GM19452 (cell line): ENCODE measurements around the gene C5orf15.

Experiments
- ATAC-seq: cut with Tn5 transposase; IDR thresholded peaks from one replicate; pipeline ENCODE4 v1.9.1; 2021; ENCODE audit not compliant: unreplicated experiment

The C5orf15 gene

DNA sequence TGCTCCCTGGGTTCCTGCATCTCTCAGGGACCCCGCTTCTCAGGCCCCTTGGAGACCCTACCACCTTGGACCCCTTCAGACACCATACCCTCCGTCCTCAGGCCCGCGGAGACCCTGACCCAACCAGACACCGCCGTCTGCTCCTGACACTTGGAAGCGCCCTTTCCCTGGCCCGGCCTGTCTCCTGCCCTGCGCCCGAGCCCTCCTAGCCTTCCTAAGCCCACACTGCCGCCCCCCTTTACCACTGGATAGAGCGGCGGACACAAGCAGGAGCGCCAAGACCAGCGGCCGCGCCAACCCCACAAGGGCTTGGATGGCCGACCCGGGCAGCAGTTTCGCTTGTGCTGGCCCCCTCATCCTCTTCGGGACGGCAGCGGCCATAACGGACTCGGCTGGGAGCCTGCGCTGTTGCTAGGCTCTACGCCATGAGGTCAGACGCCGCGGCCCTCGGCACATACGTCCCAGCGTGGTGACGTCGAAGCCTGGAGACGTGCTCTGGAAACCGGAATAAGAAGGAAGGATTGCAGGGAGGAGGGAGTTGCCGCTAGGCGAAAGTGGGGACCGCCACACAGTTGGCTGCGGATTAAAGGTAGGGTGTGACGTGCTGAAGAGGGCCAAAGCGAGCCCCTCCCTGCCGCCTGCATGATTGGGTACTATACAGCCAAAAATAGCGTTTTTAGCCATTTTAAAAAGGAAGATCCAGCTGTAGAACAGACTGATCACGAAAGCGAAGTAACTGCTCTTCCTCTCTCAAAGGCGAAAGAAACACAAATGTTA lies at the start of gene C5orf15:
TSS of gene C5orf15 (minus strand) at position 422 of the 777 bp plus-strand sequence. CDS start at position 381, 41 bp downstream.
- ATAC-seq: peak; percentile 95

DNA sequence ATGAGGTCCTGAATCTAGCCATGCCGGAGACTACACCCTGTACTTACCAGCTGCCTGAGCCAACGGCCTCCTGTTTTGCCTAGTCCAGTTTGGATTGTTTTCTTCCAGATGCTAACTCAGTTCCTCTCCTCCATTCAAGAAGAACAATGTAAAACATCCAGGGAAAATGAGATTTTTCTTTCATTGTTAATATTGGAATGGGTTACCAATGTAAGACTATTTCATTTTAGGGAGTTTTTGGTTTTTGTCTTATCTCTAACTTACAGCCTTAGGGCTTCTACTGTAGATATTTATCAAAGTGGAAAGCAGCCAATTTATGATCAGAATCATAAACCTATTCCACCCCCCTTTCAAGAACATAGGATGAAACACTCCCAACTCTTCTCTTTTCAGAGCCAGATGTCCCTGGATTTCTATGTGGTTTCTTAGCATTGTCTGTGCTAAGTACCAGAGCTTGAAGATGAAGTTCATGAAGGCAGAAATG lies 39.9 kb upstream of the C5orf15 start:
- ATAC-seq: no peak

DNA sequence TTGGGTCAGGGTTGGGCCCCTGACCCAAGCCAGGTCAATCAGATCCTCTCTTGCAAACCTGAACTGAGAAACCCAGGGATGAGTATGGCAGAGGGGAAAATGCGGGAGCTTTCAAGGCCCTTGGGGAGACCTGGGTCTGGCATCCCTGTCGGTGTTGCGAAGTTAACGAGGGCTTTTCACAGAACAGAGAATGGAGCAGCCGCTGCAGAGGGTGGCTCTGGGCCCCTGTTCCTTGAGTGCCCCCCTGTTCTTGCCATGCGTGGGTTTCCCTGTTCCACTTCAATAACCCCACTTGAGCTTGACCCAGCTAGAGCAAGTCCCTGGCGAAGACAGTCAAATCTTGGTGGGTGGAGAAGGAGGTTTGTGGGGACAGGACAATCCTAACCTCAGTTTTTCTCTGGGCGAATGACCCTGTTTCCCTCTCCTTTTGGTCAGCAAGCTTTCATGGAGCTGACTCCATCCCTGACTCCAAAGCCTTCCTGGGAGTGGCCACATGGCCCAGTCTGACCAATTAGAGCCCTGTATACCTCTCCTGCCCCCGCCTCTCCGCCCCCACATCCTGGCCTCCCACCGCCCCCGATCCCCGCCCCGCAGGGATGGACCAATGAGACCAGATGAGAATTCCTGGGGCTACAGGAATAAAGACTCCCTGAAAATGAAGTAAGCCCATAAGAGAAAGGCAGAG lies 39.3 kb upstream of the C5orf15 start:
- ATAC-seq: no peak

DNA sequence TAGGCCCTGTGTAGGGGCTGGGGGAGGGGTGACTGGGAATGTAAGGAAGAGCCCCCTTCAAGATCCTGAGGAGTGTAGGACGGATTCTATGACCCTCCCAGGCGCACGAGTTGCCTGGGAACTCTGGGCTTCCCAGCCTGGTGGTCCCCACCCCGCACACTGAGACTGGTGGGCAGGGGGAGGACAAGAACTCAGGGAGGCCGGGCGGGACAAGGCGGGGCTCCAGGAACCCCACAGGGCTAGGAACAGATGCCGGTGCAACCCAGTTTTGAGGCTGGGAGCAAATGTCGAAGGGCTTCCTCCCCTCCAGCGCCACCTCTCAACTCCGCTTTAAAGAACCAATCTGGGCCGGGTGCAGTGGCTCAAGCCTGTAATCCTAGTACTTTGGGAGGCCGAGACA lies 37.7 kb upstream of the C5orf15 start:
- no peak for ATAC-seq

DNA sequence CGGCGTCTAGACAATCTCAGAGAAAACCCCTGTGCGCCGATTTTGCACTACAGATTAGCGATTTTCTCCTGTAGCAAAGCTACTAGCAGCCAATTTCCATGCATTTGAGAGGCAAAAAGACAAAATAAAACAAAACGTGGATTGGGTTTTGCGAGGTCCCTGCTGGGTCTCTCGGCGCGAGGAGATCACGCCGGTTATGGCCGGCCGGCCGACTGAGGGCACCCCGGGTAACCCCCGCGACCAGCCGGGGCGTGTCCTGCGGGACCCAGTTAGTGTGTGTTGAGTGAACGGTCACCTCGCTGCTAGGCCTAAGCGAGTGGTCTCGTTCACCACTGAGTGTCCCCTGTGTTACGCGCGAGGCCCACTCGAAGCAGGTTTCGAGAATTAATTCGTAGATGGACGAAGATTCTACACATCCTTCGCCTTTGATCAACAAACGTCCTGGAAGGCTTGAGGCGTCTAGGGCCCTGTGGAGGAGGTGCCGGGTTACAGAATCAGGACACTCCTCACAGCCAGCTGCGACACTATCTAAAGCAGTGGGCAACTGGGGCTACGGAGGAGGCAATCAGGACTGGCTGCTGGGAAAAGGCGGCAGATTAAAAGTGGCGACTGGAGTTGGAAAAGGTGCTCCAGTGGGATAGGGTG lies 37.1 kb upstream of the C5orf15 start:
- ATAC-seq: peak; percentile 5

DNA sequence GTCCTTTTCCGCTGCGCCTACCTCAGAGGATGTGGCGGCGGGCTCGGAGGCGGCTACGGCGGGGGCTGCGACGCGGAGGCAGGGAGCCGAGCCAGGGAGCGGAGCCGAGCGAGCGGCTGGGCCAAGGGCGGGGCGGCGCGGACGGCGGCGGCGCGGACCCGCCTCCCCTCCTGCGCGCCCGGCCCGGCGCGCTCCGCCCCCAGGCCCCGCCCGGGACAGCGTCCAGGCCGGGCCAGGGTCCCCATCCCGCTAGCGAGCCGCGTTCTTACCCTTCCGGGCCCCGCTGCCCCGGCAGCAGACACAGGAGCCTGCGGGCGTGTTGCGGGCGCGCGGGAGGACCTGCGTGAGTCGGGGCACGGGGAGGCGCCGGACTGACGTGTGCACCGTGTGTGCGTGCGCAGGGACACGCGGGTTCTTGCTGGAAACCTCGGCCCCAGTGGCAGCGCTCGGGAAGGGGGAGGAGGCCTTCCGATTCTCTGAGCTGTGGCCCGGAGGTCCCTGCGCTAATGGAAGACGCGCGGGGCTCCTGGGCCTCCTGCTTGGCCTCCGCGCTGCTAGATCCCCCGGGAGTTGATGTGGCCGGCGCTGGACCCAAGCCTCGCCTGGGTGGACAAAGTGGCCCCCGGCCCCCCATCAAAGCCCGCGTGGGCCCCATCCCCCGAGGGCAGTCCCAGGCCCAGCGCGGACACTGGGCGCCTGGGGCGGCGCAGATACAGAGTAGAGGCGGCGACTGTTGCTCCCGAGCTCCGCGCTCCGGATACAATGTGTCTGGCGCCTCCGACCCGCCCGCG lies 36.4 kb upstream of the C5orf15 start, which contains the start of gene VDAC1:
TSS of gene VDAC1 (minus strand) at position 350 of the 791 bp plus-strand sequence. CDS start 11,963 bp downstream, outside the sequence.
- peak; percentile 73 for ATAC-seq

DNA sequence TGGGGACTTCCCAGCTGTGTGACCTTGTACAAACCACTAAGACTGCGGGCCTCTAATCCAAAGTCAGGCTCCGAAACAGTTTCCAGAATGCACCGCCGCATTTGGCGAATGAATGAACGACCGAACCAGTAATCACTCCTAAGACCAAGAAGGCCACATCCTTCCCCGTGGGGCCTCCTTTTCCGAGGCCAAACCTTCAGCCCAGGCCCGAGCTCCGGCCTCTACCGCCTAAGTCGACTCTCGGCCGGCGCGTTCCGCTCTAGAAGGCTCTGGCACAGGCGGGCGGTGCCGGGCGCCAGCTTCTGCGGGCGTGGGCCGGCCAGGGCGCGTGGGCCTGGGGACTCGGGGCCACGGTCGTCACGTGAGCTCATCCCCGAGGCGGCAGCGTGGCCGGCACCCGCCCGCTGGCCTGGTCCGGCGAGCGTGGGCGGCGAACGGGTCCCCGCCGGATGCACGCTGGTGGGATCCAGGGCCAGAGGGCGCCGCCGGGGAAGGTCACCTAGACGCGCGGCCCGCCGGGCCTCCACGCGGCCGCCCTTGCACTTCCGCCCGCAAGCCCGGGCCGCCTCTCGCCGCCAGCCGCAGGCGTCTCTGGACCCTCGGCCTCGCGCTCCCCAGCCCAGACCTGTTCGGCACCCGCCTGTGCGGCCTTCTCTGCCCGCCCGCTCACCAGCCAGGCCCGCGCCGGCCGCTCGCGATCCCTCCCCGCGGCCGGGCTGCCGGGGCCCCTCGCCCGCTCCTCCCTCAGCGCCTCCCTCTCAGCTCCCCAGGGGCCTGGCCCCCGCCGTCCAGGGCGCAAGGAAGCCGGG lies 35.6 kb upstream of the C5orf15 start:
- ATAC-seq: peak; percentile 33

DNA sequence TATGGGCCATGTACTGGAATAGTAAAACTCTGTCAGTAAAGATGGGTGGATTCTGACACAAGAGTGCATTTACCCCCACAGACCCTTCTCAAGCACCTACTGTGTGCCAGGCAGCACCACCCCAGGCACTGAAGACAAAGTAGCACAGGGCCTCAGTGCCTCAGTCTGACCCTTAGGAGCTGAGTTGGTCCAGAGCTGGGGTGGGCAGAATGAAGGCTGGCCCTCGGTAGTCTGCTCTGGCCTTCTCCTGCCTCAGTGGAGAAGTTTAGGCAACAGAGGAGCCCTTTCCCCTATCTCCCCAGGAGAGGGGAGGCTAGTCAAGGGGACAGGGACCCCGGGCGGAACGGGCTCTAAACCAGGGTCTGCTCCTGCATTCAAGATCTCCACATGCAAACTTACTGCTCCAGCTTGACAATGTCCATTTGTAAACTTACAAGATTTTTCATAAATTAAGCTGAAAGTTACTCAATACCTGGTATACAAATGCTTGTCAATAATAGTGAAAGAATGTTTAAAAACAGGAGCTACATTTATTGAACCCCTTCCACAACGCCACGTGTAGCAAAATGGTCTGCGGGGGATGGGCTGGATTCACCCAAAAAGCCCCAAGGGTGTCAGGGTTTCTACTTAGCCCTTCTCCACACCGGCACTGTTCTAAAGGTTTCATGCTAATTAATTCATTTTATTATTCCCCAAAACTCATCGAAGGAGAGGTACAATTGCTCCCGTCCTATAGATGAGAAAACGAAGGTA lies 34.8 kb upstream of the C5orf15 start:
- no peak for ATAC-seq

DNA sequence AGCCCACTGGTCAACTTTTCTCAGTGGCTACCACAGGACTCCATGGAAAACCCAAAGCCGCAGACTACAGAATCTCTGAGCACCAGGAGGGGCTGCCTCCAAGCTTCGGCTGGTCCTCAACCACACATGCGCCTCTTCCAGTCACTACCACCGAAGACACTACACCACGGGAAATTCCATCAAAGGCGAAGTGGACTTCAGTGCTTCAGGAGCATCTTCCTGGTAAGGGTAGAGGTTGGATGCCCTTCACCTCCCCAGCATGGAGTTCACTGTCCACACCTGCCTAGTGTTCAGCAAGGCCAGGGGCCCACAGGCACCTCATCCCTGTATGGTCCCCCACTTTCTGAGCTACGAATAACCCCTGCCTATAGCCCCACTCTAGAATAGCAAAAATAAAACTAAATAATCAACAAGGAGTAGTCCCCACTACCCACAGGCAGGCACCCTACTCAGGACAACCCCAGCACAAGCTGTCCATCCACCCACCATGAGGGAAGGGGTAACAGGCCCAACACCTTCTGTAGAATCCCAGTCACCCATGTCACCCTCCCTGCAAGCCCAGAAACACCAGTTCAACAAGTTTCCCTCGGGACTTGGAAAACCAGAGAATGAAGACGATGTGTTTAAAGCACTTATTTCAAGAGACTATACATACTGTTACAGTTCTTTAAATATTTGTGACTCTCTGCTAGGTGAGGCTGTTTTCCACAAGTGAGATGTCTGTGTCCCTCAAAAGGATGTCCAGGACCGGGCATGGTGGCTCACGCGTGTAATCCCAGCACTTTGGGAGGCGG lies 33.7 kb upstream of the C5orf15 start:
- ATAC-seq: no peak

DNA sequence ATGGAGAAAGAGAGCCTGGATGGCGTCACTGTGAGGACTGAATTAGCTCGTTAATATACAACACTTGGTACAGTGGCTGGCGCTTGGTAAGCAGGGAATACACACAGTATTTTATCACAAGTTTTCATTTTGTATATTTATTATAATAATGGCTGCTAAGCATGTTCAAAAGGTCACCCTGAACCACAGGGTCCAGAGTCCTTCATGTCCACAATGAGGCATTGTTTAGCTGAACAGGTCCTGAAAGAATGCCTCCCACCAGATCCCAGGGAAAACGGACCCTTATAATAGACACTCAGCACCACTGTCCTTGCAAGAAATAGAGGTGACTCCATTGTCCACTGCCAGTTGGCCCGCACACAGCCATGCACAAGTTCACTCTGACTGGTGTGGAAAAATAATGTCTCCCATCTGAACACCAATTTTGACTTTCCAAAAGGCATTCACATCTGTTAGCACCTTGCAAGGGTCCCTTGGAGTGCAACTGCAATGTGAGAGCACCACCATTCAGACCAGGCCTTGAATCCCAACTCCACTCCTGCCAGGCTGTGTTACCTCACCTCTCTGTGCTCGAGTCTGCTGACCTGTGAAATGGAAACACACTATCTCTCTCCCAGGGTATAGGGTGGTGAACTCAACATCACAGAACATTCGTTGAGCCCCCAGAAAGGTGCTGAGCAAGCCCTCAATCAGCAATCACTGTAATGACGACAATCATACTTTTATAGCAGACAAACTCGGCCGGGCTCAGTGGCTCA lies 32.5 kb upstream of the C5orf15 start:
- ATAC-seq: no peak

DNA sequence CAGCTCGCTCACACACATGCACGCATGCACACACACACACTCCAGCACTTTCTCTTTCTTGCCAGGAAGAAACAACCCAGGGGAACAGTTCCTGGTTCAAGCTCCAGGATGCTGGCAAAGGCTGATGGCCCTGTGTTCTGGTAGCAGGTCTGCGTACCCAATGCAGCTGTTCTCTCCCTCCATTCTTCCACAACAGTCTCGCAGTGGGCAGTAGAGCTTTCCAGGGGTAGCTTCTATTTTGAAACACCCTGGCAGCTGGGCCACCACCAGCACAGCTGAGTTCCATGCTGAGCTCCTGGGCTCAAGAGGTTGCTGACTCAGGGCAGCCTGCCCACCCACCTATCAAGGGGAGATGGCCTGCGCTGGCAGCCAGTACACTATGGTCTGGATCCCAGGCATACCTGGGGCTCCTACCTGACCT lies 31.7 kb upstream of the C5orf15 start:
- no peak for ATAC-seq

DNA sequence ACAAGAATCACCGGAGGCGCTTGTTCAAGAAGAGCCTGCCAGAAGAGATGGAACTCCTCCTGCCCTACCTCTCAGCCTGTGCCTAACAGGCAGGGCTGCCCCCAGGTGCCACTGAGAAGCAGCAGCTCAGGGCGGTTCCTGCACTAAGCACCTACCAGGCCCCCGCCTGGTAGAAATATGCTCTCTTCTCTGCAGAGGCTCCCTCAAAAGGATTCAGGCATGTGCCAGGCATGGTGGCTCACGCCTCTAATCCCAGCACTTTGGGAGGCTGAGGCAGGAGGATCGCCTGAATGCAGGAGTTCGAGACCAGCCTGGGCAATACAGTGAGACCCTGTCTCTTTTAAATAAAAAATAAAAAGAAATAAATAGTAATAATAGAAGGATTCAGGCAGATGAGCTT lies 30.4 kb upstream of the C5orf15 start:
- ATAC-seq: no peak

DNA sequence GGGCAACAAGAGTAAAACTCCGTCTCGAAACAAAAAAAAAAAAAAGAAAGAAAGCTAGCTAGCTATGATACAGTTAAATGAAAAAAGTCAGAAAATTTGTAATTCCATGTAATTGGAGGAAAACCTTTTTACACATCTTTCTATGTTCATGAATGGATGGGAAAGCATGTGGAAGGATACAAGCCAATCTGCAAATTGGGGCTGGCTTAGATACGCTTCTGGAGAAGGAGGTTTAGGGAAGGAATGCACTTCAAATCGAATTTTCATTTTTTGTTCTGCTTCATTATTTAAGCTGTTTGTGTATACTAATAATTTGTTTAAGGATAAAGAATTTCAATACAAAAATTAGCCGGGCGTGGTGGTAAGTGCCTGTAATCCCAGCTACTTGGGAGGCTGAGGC lies 29.6 kb upstream of the C5orf15 start:
- no peak for ATAC-seq

DNA sequence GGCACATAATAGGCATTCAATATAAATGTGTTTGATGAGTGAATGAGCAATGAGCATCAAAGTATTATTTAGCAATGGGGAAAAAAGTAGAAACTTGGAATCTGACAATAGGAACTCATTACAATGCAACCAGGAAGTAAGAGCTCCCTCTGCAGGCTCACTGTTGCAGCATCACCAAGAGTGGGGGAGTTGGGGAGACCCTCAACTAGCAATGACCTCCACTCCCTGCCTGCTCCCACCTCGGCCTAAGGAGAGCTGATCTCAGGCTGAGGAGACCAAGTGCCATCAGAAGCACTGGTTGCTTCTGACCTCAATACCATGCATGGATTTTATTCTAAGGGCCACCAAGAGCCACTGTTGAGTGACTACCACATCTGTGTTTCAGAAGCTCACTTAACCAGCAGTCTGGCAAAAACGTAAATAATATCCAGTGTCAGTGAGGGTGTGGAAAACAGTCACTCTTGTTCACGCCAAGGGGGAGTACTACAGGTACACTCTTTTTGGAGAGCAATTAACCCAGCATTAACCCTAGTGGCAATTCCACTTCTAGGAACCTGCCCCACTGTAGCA lies 28.3 kb upstream of the C5orf15 start:
- no peak for ATAC-seq

DNA sequence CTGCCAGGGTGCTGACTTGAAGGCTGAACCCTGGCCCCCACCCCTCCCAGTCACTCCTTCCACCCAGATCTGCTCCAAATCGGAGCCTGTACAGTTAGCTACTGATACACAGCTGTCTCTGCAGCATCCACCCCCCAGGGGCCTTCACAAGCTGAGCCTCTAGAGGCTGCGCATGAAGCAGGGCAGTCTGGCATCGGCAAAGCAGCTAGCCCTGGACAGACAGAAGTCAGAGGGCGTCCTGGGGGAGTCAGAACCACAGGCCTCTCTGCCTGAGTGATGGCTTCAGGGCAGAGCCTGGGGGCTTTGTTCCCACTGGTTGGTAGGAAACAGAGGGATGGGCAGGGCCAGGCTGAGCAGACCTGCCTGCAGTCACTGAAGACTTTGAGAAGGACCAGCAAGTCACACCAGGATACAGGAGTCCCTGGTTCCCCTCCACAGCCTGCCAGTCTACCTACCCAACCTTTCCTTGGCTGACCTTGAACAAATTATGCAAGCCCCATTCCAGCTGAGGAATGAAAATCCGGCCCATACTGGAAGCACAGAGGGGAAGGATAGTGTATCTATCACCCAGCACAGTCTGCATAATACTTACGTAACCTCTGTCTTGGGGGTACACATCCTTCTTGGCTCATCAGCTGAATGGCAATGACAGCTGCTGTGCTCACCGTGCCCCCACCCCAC lies 27.6 kb upstream of the C5orf15 start:
- no peak for ATAC-seq

DNA sequence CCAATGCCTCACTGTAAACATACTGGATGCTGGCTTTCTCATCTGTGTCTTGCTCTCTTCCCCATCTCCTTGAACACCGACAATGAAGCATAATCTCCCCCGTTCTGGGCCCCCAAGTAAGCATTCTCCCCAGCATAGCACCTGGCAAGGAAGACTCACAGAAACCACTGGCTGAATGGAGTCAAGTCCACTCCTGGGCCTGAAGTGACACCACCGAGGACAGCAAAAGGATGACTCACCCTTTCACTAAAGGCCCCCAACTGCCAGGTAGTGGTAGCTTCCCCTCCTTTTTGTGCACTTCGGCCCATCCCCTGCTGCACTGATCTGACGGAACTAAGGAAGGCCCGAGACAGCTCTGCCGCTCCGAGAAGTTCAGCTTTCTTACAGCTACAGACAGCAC lies 26.9 kb upstream of the C5orf15 start:
- no peak for ATAC-seq

DNA sequence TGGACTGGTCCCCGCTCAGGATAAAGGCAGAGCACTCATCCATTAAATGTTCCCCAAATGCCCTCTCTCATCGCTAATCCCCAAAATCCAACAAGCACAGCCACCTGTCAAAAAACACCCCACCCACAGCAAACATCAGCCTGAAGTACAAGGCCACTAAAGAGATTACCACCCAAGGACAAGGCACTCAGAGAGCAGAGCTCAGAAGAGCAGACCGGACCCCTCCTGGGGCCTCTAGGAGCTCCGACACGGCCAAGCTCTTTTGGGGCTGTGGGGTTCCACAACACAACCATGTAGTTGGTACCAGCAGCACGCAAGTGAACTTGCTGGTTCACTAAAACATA lies 26.5 kb upstream of the C5orf15 start:
- no peak for ATAC-seq
